NCI-H1694 (cell line): ENCODE measurements around the gene TRIM13.
A peak's percentile ranks its signal among the peaks of the same experiment; 100 is the strongest.
"Not testable (repeated sequence)": the region's sequence is repeated elsewhere in the genome, so short reads cannot be mapped to it uniquely, and the experiment has no call there.

Experiments used
- DNase-seq: peaks from one replicate; lab custom pipeline; 2025; lab: John Stamatoyannopoulos, UW

Gene TRIM13

GRCh38 chr13:49996951-49997895 lies at the start of gene TRIM13:
TSS of gene TRIM13 (plus strand) at chr13:49997042. CDS start at chr13:50011941, 14,899 bp downstream.
- DNase-seq, result peak; percentile 68

GRCh38 chr13:49948777-49949270 lies 48.0 kb upstream of the TRIM13 start:
- DNase-seq, result not testable (repeated sequence)

- no peak for DNase-seq
Observed at GRCh38 chr13:49951754-49952535, 44.9 kb upstream of the TRIM13 start.

GRCh38 chr13:49953560-49953959 lies 43.3 kb upstream of the TRIM13 start:
- DNase-seq, result no peak

GRCh38 chr13:49954674-49955455 lies 42.0 kb upstream of the TRIM13 start:
- DNase-seq, result no peak

GRCh38 chr13:49956131-49956530 lies 40.7 kb upstream of the TRIM13 start:
- no peak for DNase-seq

- DNase-seq, result no peak
Observed at GRCh38 chr13:49958321-49958720, 38.5 kb upstream of the TRIM13 start.

GRCh38 chr13:49967456-49967855 lies 29.4 kb upstream of the TRIM13 start:
- DNase-seq, result no peak

- no peak for DNase-seq
Observed at GRCh38 chr13:49972709-49973108, 24.1 kb upstream of the TRIM13 start.

- no peak for DNase-seq
Observed at GRCh38 chr13:49975826-49976225, 21.0 kb upstream of the TRIM13 start.

- peak; percentile 60 for DNase-seq
Observed at GRCh38 chr13:49976314-49977258, 20.3 kb upstream of the TRIM13 start.

- DNase-seq, result no peak
Observed at GRCh38 chr13:49977992-49978391, 18.9 kb upstream of the TRIM13 start.

GRCh38 chr13:49980266-49980665 lies 16.6 kb upstream of the TRIM13 start:
- DNase-seq, result no peak

- no peak for DNase-seq
Observed at GRCh38 chr13:49985129-49985528, 11.7 kb upstream of the TRIM13 start.

GRCh38 chr13:49986471-49986870 lies 10.4 kb upstream of the TRIM13 start:
- no peak for DNase-seq

GRCh38 chr13:49990612-49991011 lies 6.2 kb upstream of the TRIM13 start:
- DNase-seq, result not testable (repeated sequence)

- DNase-seq, result no peak
Observed at GRCh38 chr13:49993111-49993510, 3.7 kb upstream of the TRIM13 start.

- DNase-seq, result no peak
Observed at GRCh38 chr13:49993666-49994065, 3.2 kb upstream of the TRIM13 start.

GRCh38 chr13:49995625-49996101 lies 1.2 kb upstream of the TRIM13 start:
- no peak for DNase-seq

- peak; percentile 47 for DNase-seq
Observed at GRCh38 chr13:49996161-49996915, 504 bp upstream of the TRIM13 start.
